Fibroblast of mammary gland (primary cell): ENCODE measurements around the gene SLC36A2.

Experiments used
- DNase-seq: peaks from one replicate; pipeline ENCODE4 v3.0.0-alpha.2; 2010; ENCODE audit warnings: low read depth
- H3K4me3 ChIP-seq: 2 replicates; pipeline ENCODE4 v1.5.1; 2011; ENCODE audit warnings: low read depth, mild to moderate bottlenecking, low read length, moderate library complexity; ENCODE audit not compliant: control insufficient read depth
- CTCF ChIP-seq: conservative IDR thresholded peaks from 2 replicates; pipeline ENCODE4 v1.5.1; 2011; ENCODE audit warnings: low read depth, low read length, inconsistent platforms; ENCODE audit not compliant: control insufficient read depth, insufficient read depth

The SLC36A2 gene

GRCh38 chr5:151293624-151294023 is 53.7 kb downstream of the SLC36A2 start:
- no peak for DNase-seq
- no peak for TF ChIP-seq CTCF
- no peak overlapping the region for H3K4me3 ChIP-seq

DNA sequence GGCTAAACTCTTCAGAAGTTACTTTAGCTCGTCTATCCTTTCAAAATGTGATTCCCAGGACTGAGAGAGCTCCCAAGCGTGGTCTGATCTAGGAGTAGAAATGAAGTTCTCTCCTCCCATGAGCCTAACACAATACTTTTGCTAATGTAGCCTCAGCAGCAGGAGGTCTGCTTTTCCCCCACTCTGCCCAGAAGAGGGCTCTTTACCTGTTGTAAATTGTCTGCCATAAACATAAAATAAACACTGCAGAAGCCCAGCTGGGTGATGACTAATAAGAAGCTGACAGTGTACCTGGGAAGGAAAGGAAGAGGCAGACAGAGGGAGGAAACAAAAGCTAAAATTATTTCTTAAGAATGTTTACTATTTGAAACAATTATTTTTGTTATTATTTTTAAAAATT is 59.2 kb downstream of the SLC36A2 start:
- DNase-seq = no peak
- no peak for TF ChIP-seq CTCF
- H3K4me3 ChIP-seq = no peak overlapping the region

DNA sequence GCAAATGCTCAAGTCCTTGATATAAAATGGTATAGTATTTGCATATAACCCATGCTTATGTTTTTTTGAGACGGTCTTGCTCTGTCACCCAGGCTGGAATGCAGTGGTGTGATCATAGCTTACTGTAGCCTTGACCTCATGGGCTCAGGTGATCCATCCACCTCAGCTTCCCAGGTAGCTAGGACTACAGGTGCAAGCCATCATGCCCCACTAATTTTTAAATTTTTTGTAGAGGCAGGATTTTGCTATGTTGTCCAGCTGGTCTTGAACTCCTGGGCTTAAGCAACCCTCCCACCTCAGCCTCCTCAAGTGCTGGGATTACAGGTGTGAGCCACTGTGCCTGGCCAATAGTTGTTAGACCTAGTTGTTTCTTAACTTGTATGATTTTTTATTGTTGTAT is 61.1 kb downstream of the SLC36A2 start:
- TF ChIP-seq CTCF = no peak
- no peak for DNase-seq

GRCh38 chr5:151285683-151286082 is 61.7 kb downstream of the SLC36A2 start:
- DNase-seq = no peak
- TF ChIP-seq CTCF = no peak

More for the DNA sequence above, 61.1 kb downstream of the SLC36A2 start:
- no peak overlapping the region for H3K4me3 ChIP-seq

DNA sequence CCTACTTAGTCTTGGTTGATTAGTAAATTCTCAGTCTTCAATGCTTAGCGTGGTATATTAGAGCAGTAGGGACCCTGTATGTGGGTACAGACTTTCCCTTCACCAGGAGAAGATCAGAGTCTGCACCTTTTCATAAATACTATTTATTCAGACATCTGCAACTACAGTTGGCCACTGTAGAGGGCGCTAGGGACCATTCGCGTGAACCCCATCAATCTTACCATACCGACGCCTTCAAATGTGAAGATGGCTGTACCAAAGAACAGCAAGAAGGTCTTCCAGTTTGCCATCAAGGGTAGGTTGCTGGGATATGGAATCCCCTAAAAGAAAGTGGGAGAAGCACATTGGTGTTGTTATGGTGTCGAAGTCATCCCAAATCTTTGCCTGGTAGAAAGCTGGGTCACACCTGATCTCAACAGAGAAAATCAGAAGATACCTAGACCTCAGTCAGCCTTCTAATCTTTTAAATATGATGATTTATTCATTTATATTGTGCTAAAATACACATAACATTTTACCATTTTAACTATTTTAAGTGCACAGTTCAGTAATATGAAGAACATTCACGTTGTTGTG is 62.9 kb downstream of the SLC36A2 start:
- no peak overlapping the region for H3K4me3 ChIP-seq
- DNase-seq = no peak
- peak; percentile 38 for TF ChIP-seq CTCF

More at GRCh38 chr5:151285683-151286082, 61.7 kb downstream of the SLC36A2 start:
- no peak overlapping the region for H3K4me3 ChIP-seq

- H3K4me3 ChIP-seq = no peak overlapping the region
- DNase-seq = no peak
- TF ChIP-seq CTCF = no peak
Measured at GRCh38 chr5:151283120-151283825, 64.1 kb downstream of the SLC36A2 start.
